Superior temporal gyrus (tissue), 1 donor: Measurements from ENCODE around the gene CLDN14.

Experiments used
- DNase-seq: peaks from one replicate; pipeline ENCODE4 v3.0.0-alpha.2; 2016; ENCODE audit errors: extremely low spot score

Gene CLDN14

GRCh38 chr21:36471254-36471723 lies 8.6 kb downstream of the CLDN14 start:
- no peak for DNase-seq

GRCh38 chr21:36470294-36470693 lies 9.6 kb downstream of the CLDN14 start:
- DNase-seq, result no peak

- DNase-seq, result no peak
Measured at GRCh38 chr21:36466061-36466511, 13.8 kb downstream of the CLDN14 start.

- no peak for DNase-seq
Measured at GRCh38 chr21:36465478-36465877, 14.4 kb downstream of the CLDN14 start.

GRCh38 chr21:36464590-36464989 lies 15.3 kb downstream of the CLDN14 start:
- DNase-seq, result no peak

GRCh38 chr21:36463991-36464390 lies 15.9 kb downstream of the CLDN14 start:
- DNase-seq, result no peak

- no peak for DNase-seq
Measured at GRCh38 chr21:36463204-36463603, 16.7 kb downstream of the CLDN14 start.

GRCh38 chr21:36461918-36462486 lies 17.9 kb downstream of the CLDN14 start:
- DNase-seq, result no peak

- DNase-seq, result no peak
Measured at GRCh38 chr21:36461277-36461917, 18.5 kb downstream of the CLDN14 start.

GRCh38 chr21:36460866-36461265 lies 19.1 kb downstream of the CLDN14 start:
- DNase-seq, result no peak

GRCh38 chr21:36459098-36459497 lies 20.8 kb downstream of the CLDN14 start:
- DNase-seq, result no peak

GRCh38 chr21:36456729-36457414 lies 23.1 kb downstream of the CLDN14 start:
- no peak for DNase-seq

- DNase-seq, result no peak
Measured at GRCh38 chr21:36454706-36455105, 25.2 kb downstream of the CLDN14 start.

GRCh38 chr21:36454093-36454531 lies 25.8 kb downstream of the CLDN14 start:
- DNase-seq, result no peak

- no peak for DNase-seq
Measured at GRCh38 chr21:36452281-36452825, 27.6 kb downstream of the CLDN14 start.

GRCh38 chr21:36451506-36451905 lies 28.4 kb downstream of the CLDN14 start:
- no peak for DNase-seq

- no peak for DNase-seq
Measured at GRCh38 chr21:36450511-36450910, 29.4 kb downstream of the CLDN14 start.

GRCh38 chr21:36446301-36446700 lies 33.6 kb downstream of the CLDN14 start:
- no peak for DNase-seq

GRCh38 chr21:36441715-36442114 lies 38.2 kb downstream of the CLDN14 start:
- no peak for DNase-seq

GRCh38 chr21:36437745-36438128 lies 42.2 kb downstream of the CLDN14 start:
- no peak for DNase-seq

GRCh38 chr21:36436829-36437744 lies 42.8 kb downstream of the CLDN14 start:
- no peak for DNase-seq

GRCh38 chr21:36434144-36434543 lies 45.8 kb downstream of the CLDN14 start:
- no peak for DNase-seq
